HFF-Myc (cell line): ENCODE results near the gene ABCC2.
"Not testable (repeated sequence)": the region's sequence is repeated elsewhere in the genome, so short reads cannot be mapped to it uniquely, and the experiment has no call there.

Source experiments
- DNase-seq: peaks from one replicate; pipeline ENCODE4 v3.0.0-alpha.2; 2011; ENCODE audit warnings: low read depth; ENCODE audit errors: extremely low read depth
- H3K4me3 ChIP-seq: replicated peaks from 2 replicates; pipeline ENCODE4 v1.5.1; 2011; ENCODE audit warnings: low read depth, mild to moderate bottlenecking, control low read depth, low read length
- CTCF ChIP-seq: IDR thresholded peaks from 2 replicates; pipeline ENCODE4 v1.5.1; 2012; ENCODE audit warnings: mild to moderate bottlenecking, low read depth, low read length, control low read depth; ENCODE audit errors: missing control alignments

The ABCC2 gene

DNA sequence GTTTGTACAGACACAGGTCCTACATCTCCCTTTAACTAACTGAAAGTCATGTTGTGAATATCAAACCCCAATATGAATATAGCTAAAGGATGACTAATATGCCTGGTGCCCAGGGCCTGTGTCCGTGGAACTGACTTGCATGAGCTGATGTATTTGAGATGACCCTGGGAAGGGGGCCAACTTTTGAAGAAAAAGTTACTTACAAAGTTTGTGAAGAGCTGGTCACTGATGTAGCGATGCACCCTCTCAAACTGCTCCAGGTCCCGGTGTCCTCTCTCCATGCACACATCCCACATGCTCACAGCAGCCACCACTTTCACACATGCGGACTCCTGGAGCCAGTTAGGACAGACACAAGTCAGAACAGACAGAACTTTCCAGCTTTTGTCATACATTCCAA is 106.2 kb downstream of the ABCC2 start:
- no peak for TF ChIP-seq CTCF
- DNase-seq: no peak
- no peak overlapping the region for H3K4me3 ChIP-seq

GRCh38 chr10:99894613-99895012 is 112.2 kb downstream of the ABCC2 start:
- TF ChIP-seq CTCF: no peak
- no peak overlapping the region for H3K4me3 ChIP-seq
- no peak for DNase-seq

GRCh38 chr10:99895066-99895465 is 112.6 kb downstream of the ABCC2 start:
- DNase-seq, H3K4me3 ChIP-seq: not testable (repeated sequence)

DNA sequence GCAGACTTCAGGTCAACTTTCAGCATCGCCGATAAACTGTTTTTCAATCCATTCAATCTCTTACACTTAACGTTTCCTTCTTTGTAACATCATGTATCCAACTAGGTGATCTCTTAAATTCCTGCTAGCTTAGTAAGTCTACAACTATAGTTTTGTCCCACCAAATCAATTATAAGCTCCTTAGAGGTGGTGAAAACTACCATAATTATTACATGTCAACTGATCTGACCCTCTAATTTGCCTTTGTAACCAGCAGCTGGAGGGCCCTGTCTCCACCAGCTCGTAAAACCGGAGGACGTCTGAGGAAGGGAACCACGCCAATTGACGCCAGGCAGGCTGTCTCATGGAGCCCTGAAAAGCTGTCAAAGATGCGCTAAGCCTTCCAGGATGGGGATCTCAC is 113.4 kb downstream of the ABCC2 start:
- no peak overlapping the region for H3K4me3 ChIP-seq
- no peak for TF ChIP-seq CTCF
- DNase-seq: no peak
